ENCODE data around the gene TCAP. TPM values are rescaled to one million over a fixed set of nuclear protein-coding genes. Genes with fewer than 3 reads are reported as not detected.

Gene TCAP
- total and polyA plus RNA-seq, 12 donors = 2,452 to 6,290 (median 4,242) TPM

GRCh38 chr17:39662551-39663339 lies 2.4 kb upstream of the TCAP start:
- DNase-seq (peak in 1 of 2 donors; percentile 44), ATAC-seq (no peak)
- Histone ChIP-seq H3K4me1 (peaks cover 41 to 90% (median 80%) of the 10 kb centered on the region in 9 donors), H3K4me3 (no peak overlapping the region), H3K27ac (peak overlapping the region in 9 of 10 donors; percentile 90 to 98 (median 94)), H3K36me3 (peaks cover 0 to 50% (median 5%) of the 10 kb centered on the region in 9 donors), H3K9me3 (no peaks in the 10 kb centered on the region), H3K27me3 (peaks cover 0 to 22% (median 0%) of the 10 kb centered on the region in 7 donors)
- intact Hi-C loops (cut with DNase I) = no loop called here
- 73 to 74% methylated on average over 22 of the region's 22 CpGs for WGBS, 2 donors
- TF ChIP-seq, protein P1, sequence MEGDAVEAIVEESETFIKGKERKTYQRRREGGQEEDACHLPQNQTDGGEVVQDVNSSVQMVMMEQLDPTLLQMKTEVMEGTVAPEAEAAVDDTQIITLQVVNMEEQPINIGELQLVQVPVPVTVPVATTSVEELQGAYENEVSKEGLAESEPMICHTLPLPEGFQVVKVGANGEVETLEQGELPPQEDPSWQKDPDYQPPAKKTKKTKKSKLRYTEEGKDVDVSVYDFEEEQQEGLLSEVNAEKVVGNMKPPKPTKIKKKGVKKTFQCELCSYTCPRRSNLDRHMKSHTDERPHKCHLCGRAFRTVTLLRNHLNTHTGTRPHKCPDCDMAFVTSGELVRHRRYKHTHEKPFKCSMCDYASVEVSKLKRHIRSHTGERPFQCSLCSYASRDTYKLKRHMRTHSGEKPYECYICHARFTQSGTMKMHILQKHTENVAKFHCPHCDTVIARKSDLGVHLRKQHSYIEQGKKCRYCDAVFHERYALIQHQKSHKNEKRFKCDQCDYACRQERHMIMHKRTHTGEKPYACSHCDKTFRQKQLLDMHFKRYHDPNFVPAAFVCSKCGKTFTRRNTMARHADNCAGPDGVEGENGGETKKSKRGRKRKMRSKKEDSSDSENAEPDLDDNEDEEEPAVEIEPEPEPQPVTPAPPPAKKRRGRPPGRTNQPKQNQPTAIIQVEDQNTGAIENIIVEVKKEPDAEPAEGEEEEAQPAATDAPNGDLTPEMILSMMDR (IDR thresholded peaks at IDR 0.05) = no peak

- peaks cover 0 to 44% (median 5%) of the 10 kb centered on the region in 9 donors for H3K36me3 ChIP-seq
- peaks cover 0 to 27% (median 0%) of the 10 kb centered on the region in 7 donors for H3K27me3 ChIP-seq
- intact Hi-C loops (cut with DNase I) = no loop called here
- H3K27ac ChIP-seq = peak overlapping the region in 9 of 10 donors; percentile 90 to 98 (median 94)
- H3K9me3 ChIP-seq = no peaks in the 10 kb centered on the region
- ATAC-seq (no peak), DNase-seq (no peak)
- H3K4me1 ChIP-seq = peaks cover 41 to 90% (median 80%) of the 10 kb centered on the region in 9 donors
- WGBS, 2 donors = 59 to 60% methylated on average over 4 of the region's 4 CpGs
- H3K4me3 ChIP-seq = peak overlapping the region in 7 of 10 donors; percentile 26 to 77 (median 63)
- TF ChIP-seq, protein P1 (IDR thresholded peaks at IDR 0.05) = no peak
Measured at GRCh38 chr17:39663340-39663687, 1.8 kb upstream of the TCAP start.

- TF ChIP-seq, protein P1 (IDR thresholded peaks at IDR 0.05) = no peak
- DNase-seq (peak in 1 of 2 donors; percentile 66), ATAC-seq (peak in 3 of 8 donors; percentile 4 to 27 (median 16))
- Histone ChIP-seq H3K4me3 (peak overlapping the region in 9 of 10 donors; percentile 26 to 77 (median 53)), H3K27ac (peak overlapping the region; percentile 88 to 98 (median 94)), H3K27me3 (peaks cover 0 to 34% (median 1%) of the 10 kb centered on the region in 7 donors), H3K4me1 (peaks cover 38 to 90% (median 80%) of the 10 kb centered on the region in 9 donors), H3K9me3 (no peaks in the 10 kb centered on the region), H3K36me3 (peaks cover 0 to 38% (median 5%) of the 10 kb centered on the region in 9 donors)
- intact Hi-C loops (cut with DNase I) = no loop called here
- 28 to 37% methylated on average over 17 of the region's 17 CpGs for WGBS, 2 donors
Measured at GRCh38 chr17:39663688-39664580, 1.2 kb upstream of the TCAP start.
